Measurements from ENCODE around the gene DDR2.
"Not testable (repeated sequence)": the region's sequence is repeated elsewhere in the genome, so short reads cannot be mapped to it uniquely, and the experiment has no call there.

DDR2 gene

DNA sequence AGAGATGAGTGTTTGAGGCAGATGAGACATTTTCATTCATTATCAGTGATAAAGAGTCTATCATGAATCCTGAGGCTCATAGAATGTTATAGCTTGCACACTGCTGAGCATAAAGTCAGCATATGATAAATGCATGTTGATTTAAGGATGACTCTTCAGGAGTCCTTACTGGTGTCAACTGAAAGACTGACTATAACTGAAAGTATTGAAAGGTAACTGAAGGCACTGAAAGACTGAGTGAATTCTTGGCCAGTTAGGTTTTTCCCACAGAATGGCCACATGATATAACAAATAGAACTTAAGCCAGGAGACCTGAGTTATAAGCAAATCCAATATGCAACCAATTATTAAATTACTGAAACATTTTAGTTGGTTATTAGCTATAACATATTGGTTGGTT lies 89.2 kb downstream of the DDR2 start:
- DNase-seq (ENCODE audit: low spot score) = no peak

DNA sequence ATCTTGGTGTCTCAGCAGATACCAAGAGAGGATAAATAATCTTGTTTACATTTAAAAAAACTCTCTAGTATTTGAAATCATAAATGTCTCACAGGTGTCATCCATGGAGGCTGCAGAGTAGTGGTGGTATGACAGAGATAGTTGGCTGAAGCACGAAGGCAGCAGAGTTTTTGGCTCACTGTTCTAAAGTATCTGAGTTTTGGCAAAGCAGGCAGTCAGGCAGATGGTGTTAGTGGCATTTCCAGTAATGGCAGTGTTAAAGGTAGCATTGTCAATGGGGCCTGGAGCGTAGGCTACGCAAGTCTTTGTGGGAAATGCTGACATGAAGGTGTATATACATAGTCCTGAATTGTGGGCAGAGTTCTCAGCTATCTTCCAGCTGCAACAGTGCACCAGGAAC lies 89.8 kb downstream of the DDR2 start:
- no peak for DNase-seq (ENCODE audit: low spot score)

DNA sequence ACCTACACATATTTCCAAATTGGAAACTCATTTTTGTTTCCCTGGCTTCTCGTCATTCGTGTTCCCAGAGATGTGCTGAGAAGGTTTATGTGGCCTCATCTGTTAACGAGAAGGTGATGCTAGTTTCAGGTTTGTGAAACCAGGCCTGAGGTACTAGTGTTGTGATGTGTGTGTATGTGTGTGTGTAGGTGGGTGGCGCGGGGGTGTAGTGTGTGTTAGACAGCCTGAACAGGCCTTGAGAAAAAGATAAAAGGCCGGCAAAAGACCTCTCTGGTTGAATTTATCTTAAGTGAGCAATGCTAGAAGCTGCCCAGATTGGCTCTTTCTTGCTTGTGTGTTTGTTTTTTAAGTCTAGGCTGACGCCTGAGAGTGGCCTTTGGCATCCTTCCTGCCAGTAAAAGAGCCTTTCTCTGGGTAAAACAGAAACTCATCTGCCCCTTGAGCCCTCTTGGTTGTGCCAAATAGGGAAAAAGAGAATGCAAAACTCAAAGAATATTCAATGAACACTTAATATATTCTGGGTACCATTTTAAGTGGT lies 92.4 kb downstream of the DDR2 start:
- no peak for DNase-seq (ENCODE audit: low spot score)

DNA sequence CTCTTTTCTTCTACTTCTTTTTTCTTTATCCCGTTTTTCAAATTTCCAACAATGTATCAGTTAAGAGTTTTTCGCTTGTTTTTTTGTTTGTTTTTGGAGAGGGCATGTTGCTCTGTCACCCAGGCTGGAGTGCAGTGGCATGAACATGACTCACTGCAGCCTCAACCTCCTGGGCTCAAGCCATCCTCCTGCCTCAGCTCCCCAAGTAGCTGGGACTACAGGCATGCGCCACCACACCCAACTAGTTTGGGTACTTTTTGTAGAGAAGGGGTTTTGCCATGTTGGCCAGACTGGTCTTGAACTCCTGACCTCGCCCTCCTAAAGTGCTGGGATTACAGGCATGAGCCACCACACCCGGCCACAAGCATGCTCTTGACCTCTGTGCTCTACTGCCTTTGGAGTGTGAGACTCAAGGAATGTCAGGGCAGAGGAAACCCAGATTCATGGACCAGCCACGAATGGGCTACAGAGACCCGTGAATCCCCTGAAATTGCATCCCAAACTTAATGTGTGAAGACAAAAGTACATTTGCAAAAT lies 93.1 kb downstream of the DDR2 start:
- no peak for DNase-seq (ENCODE audit: low spot score)

DNA sequence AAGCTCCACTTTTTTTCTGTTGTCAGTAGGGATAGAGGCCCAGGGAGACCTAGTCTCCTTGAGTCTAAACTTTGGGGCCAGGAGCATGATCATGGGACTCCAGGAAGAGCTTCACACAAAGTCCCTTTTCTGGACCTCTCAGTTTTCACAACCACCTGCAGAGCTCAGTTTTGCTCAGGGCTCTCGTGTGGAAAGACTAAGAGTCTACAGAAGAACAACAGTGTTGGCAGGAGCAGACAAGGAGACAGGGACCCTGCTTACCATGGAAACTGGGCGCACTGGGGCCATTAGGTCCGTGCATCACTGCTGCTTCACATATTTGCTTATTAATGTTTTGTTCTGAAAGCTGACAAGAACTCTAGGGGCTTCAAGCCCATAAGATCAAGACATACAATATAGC lies 94.3 kb downstream of the DDR2 start:
- peak; percentile 9 for DNase-seq (ENCODE audit: low spot score)

DNA sequence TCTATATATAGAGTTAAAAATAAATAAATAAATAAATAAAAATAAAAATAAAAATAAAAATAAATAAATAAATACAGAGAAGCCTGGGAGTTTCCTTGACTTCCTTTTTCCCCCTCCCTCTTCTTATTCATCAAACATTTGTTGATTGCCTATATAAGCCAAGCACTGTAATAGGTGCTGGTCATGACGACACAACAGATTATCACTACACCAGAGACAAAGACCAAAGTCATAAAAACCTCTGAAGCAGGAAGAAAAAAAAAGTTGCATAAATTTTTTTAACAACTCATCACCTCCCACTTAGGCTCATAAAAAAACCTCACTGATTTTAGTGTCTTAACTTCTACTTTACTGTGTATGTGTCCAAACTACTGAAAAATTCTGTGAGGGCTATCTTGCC lies 95.2 kb downstream of the DDR2 start:
- DNase-seq (ENCODE audit: low spot score) = not testable (repeated sequence)

DNA sequence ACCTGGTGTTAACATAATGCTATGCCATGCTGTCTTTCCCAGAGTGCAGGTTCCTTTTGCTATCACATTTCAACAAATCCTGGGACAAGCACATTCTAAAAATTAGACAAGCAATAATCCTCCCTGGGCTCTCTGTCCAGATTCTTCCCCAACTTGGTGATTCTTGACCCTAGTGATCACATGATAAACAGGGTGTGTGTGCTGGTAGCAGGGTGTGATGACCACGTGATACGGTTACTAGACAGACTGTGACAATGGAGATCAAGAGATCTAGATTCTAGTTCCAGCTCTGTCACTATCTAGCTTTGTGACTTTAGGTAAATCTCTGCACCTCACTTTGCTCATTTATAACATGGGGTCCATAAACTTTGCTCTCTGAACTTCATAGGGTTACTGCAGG lies 96.3 kb downstream of the DDR2 start:
- DNase-seq (ENCODE audit: low spot score) = no peak

DNA sequence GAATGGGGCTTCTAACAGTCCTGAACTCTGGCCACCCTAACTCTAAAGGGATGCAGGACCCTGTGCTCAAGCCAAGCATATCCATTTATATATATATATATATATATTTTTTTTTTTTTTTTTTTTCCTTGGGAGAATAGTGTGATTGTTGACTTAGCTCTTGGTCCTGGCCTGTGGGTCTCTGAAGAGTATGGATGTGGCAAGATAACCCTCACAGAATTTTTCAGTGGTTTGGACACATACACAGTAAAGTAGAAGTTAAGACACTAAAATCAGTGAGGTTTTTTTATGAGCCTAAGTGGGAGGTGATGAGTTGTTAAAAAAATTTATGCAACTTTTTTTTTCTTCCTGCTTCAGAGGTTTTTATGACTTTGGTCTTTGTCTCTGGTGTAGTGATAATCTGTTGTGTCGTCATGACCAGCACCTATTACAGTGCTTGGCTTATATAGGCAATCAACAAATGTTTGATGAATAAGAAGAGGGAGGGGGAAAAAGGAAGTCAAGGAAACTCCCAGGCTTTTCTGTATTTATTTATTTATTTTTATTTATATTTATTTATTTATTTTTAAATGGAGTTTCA lies 97.0 kb downstream of the DDR2 start:
- DNase-seq (ENCODE audit: low spot score) = not testable (repeated sequence)

DNA sequence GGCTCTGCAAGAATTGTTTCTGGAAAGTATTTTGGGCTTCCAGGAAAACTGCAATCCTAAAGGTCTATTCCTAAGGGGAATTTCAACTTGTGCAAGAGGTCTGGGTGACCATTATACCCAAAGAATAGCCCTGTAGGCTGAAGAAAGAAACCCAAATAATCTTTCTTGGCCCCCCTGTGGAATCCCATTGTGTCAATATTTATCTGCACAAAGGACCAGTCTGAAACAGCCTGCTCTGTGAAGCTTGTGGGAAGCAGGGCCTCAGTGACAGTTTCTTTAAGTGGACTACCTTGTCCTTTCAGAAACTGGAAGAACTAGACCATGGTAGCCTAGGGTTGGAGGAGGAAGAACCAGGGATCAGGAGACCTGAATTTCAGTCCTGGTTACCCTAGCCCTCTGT lies 99.8 kb downstream of the DDR2 start:
- no peak for DNase-seq (ENCODE audit: low spot score)

DNA sequence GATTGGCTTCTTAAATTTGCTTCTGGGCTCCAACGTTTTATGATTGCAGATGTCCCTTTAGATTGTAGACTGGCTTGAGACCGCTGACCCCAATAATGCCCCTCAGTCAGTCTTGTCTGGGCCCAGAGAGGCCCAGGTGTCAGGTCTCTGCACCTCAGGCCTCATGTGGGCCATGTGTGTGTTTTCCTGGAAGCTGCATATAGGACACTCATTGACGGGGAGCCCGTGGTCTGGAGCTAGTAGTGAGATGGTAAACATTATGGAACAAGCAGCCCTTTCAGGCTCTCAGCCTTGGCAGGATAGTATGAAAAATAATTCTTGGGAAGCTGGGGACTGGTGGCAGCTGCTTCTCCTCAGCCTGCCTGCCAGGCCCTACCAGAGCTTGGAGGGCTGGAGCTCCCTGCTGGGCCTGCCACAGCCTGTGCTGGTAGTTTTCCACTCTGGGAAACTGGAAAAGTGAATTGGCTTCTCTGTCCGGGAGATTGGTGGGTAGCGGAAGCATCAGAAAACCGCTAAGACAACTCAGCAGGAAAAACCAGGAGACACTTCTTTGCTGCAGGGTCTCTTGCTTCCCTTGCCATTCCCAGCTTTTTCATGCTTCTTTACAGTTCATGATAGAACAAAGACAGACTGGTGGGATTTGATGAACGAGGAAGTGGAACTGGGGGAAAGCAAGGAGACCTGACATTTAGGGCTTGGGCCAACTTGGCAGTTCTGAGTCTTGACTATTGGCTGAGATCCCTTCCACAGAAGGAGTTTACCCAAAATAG lies 100.5 kb downstream of the DDR2 start:
- no peak for DNase-seq (ENCODE audit: low spot score)

DNA sequence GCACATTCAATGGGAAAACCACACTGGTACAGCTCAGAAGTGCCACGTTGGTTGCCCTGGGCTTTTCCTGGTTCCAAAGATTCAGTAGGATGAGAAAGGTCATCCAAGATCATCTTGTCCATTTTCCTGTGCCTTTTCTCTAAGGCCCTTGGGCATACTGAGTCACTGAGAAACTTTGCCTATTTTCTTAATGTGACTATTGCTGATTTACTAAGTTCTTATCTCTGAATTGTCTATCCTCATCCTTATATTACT lies 101.0 kb downstream of the DDR2 start:
- DNase-seq (ENCODE audit: low spot score) = no peak

DNA sequence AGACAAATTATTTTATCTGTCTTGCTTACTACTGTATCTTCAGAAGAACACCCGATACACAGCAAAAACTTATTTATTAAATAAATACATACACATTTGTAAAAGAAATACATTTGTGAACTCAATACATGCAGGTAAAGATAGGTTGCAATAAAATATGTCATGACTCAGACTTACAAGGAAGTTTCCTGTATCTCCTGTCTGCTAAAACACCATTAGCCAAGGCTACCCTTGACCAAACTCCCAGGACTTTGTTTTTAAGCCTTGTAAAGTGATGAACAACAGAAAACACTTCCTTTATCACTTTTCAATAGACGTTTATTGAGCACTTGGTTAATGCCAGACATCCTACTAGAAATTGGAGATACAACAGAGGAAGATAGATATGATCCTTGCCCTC lies 101.8 kb downstream of the DDR2 start:
- no peak for DNase-seq (ENCODE audit: low spot score)

DNA sequence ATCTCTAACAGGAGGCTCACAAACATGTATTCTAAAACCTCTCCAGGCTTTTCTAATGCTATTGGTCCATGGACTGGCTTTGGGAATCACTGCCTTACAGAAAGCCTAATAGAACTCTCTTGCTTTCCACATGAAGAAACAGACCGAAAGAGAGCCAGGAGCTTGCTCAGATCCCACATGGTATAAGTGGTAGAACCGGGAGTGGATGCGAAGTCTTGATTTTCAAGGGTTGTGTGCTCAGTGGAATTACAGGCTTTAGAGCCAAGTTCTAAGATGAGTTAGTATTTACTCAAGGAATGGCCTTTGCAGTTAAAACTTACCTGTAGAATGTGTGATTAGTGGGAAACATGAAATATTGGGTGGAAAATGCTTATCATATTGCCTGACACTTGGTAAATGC lies 103.9 kb downstream of the DDR2 start:
- no peak for DNase-seq (ENCODE audit: low spot score)

DNA sequence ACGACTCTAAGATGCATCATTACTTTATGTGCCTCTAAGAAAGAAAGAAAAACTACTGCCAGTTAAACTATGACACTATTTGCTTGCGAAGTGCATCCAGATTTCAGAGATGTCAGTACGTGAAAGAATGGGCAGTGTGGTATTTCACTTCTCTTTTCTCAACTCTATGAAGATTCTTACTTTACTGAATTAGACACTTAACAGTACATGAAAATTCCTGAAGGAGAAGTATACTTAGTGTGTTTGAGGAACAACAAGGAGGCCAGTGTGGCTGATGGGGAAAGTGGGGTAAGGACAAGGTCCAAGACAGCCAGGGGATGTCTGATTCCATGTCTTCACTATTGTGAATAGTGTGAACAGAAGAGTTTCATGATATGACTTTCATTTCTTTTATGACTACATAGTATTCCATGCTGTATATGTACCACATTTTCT lies 104.4 kb downstream of the DDR2 start:
- DNase-seq (ENCODE audit: low spot score) = no peak

DNA sequence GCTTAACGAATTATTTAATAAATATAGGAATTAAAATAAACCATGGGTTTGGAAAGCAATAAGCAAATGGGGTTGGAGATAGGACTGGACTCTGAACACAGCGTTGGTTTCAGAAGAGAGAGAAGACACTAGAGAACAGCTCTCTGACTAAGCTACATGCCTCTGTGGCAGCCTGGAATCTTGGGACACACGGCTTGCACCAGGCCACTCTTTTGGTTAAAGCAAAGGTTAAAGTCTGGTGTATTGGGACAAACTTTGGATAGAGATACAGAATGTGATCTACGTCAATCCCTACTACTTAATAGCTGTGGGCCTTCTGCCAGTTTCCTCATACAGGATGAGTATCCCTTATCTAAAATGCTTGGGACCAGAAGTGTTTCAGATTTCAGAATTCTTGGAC lies 108.5 kb downstream of the DDR2 start:
- no peak for DNase-seq (ENCODE audit: low spot score)

DNA sequence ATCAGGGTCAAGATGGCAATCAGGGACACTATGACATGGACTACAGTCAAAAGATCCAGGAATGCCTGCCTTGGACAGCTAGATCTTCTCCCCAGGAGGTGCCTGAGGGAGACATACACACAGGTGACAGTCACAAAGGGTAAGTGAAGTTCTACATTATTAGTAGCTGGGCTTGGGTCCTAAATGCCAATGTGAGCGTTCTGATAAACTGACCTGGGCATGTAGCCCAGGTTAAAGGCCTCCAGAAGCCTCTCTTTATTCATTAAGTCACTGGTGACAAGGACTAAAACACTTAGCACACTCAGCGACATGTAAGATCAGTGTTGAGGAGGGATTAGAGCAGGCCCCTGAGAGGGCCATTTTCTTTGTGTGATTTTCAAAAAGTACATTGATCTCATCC lies 109.3 kb downstream of the DDR2 start:
- DNase-seq (ENCODE audit: low spot score) = no peak

DNA sequence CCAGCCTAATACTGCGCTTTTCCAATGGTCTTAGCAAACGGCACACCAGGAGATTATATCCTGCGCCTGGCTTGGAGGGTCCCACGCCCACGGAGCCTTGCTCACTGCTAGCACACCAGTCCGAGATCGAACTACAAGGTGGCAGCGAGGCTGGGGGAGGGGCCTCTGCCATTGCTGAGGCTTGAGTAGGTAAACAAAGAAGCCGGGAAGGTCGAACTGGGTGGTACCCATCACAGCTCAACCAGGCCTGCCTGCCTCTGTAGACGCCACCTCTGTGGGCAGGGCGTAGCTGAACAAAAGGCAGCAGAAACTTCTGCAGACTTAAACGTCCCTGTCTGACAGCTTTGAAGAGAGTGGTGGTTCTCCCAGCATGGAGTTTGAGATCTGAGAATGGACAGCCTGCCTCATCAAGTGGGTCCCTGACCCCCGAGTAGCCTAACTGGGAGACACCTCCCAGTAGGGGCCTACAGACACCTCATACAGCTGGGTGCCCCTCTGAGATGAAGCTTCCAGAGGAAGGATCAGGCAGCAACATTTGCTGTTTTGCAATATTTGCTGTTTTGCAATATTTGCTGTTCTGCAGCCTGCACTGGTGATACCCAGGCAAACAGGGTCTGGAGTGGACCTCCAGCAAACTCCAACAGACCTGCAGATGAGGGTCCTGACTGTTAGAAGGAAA lies 114.1 kb downstream of the DDR2 start:
- DNase-seq (ENCODE audit: low spot score) = not testable (repeated sequence)

DNA sequence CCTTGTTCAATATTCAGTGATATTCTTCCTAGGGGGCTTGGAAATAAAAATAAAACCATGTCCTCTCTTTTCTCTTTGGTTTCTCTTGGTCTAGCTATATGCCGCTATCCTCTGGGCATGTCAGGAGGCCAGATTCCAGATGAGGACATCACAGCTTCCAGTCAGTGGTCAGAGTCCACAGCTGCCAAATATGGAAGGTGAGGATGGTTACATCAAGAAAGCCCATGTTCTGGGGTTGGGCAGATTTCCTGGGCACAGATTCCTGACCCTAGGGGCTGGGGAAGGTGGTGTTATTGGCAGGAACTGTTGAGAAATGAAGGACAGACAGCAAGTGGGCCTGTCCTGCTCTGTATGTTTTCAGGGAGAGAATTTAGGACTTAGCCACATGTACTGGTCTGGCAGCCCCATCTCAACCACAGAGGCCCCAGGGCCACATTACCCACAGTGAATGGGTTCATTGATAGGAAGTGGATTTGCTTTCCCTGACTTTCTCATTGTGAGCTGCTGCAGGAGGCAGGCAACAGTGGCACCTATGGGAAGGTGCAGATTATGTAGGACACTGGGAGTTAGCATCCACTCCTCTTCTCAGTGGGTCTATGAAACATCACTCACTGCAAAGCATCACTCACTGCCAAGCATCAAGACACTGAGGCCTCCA lies 120.9 kb downstream of the DDR2 start:
- no peak for DNase-seq (ENCODE audit: low spot score)

DNA sequence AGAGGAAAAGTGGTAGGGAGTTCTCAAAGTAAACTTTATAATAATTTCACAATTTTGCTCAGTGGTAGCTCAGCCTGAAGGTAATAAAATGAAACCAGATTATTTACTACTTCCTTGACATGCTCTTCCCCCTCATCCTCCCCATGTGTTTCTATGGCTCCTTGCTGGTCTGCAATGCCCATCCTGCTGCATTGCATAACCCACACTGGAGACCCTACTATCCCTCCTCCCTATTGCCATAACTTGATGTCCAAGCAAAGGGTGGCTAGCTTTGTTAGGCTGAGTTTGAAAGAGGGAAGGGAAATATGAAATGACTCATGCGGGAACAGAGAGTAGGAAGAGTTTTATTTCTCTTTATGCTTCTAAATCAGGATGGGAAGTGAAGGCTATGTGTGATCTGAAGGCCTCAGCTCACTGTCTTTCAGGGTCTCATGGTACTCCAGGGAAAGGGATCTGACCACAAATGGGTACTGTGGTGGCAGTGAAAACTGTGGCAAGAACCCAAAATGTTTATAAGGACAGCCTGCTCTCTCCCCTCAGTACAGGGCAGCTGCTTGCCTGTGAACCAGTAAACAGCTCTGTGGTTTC lies 121.8 kb downstream of the DDR2 start:
- DNase-seq (ENCODE audit: low spot score) = no peak

DNA sequence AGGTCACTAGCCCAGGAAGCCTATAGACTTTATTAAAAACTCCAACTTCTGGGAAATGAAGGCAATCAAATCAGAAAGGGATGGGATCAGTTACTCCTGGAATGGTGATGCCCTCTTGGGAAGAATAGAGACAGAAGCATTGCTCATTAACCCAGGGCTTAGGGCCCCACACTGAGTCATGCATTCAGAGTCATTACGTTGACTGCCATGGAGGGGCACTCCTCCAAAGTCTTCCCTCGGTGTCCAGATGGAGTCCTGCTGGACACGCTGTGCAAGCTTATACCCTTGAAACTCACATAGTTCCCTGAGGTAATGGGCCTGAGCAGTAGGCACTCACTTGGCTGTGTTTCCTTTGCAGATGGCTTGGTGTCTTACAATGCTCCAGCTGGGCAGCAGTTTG lies 123.0 kb downstream of the DDR2 start:
- DNase-seq (ENCODE audit: low spot score) = no peak

DNA sequence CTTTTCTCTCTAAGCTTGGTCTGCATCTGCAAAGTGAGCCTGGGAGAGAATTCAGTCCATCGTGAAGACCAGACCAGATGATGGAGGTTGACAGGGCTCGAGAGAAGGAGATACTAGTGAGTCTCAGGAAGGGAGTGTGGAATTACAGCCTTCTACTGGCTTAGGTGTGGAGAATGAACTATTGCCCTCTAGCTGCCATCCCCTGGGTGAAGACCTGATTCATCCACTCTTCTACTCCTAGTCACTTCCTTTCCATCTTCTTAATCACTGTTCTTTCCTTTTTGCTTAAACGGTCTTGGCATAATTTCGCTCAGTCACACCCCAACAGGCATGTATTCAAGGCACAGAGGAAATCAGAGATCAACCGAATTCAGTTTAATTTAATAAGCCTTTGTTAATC lies 124.3 kb downstream of the DDR2 start:
- DNase-seq (ENCODE audit: low spot score) = no peak

DNA sequence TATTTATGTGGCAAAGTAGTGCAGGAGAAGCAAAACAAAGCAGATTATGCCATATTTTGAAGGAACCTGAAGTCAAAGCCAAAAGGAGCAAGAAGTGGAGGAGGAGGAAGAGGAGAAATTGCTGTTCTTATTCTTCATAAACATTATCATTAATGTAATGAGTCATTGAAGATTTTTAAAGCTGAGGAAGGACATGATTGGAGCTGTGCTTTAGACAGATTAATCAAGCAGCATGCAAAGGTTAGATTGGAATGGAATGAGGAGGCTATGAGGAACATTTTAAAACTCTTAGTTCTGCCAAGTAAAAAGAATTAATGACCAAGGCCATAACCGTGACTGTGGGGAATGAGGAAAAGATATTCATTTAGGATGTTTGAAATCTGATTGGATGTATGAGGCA lies 125.2 kb downstream of the DDR2 start:
- DNase-seq (ENCODE audit: low spot score) = no peak
